GM12878 (cell line): ENCODE results near the gene TEX2. TPM values are rescaled to one million over a fixed set of nuclear protein-coding genes. Genes with fewer than 3 reads are reported as not detected.

Experiments
- CREM ChIP-seq: IDR thresholded peaks from 2 replicates; pipeline ENCODE4 v1.6.1; 2014; ENCODE audit warnings: antibody characterized with exemption, low read depth
- GABPA ChIP-seq: IDR thresholded peaks from 2 replicates; pipeline ENCODE4 v1.6.1; 2014; ENCODE audit warnings: antibody characterized with exemption, low read depth, mild to moderate bottlenecking, inconsistent platforms
- HDGF ChIP-seq: fragments of 450-650 bp; IDR thresholded peaks from 2 replicates; pipeline ENCODE4 v1.6.1; 2016; ENCODE audit warnings: antibody characterized with exemption
- POU2F2 ChIP-seq: IDR thresholded peaks from 3 replicates; pipeline ENCODE4 v1.6.1; 2011; ENCODE audit warnings: low read depth, mild to moderate bottlenecking, low read length, borderline replicate concordance
- RB1 ChIP-seq: fragments of 450-650 bp; formaldehyde crosslinking; IDR thresholded peaks from 2 replicates; pipeline ENCODE4 v1.6.1; 2017; ENCODE audit warnings: mild to moderate bottlenecking, borderline replicate concordance
- ZBTB40 ChIP-seq: fragments of 450-650 bp; IDR thresholded peaks from 2 replicates; pipeline ENCODE4 v1.6.1; 2016; ENCODE audit warnings: mild to moderate bottlenecking, moderate library complexity, borderline replicate concordance
- polyA plus RNA-seq, 11 experiments: library from polyadenylated mRNA; depleted of rRNA in 4 of 11; unstranded in 6 of 11; stranded (reverse) in 5 of 11; fragments of >200 nt; fragmentation: Nextera tagmentation in 4 of 11; fragmentation: Illumina TruSeq in 1 of 11; extraction: Ambion mirVana in 4 of 11; extraction: Trizol in 1 of 11; gene quantifications; 1 replicate in 1 of 11; 2 replicates in 10 of 11; pipeline versions ENCODE4 v1.2.1 to v1.2.3, GENCODE V29; 2011 to 2016; ENCODE audit warnings: inconsistent platforms in 2 of 11, missing spikeins in 2 of 11, low read depth in 1 of 11
- total RNA-seq, 4 experiments: library from RNA; depleted of rRNA in 3 of 4; stranded (reverse); fragments of >200 nt in 3 of 4; fragmentation: Illumina TruSeq in 1 of 4; extraction: Trizol in 1 of 4; gene quantifications; 2 replicates each; pipeline versions ENCODE4 v1.2.1 to v1.2.3, GENCODE V29; 2013 to 2021

Gene TEX2
- total and polyA plus RNA-seq, 10 of the 15 experiments (the other 5 are each of a cell fraction or from before 2014, with no cell fraction given) = 3.8 to 19.9 (median 15.8) TPM

DNA sequence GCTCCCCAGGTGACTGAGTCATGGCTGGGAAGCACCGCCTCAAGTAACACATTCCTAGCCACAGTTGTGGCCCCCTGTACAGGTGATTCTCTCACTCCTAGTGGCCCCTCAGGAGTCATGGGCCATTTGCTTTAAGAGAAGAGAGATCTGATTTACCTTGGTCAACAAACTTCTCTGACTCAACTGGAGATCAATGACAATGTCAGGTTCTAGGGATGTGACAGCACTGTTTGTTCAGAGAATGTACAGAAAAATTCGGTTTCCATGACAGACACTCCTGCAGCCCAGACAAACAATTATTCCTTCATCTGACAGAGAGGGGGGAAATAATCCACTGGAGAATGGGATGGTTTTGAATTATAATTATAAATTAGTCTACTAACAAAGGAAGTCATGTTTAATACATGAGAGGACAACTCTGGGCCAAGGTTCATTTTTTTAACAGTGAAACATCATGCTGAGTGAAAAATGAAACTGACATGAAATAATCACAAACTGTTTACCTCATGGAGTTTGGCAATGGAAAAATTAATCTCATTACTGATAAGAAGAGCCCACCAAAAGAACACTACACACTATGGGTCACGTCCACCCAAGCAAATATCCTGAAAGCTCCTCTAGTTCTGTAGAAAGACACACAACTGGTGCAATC, 142.8 kb downstream of the TEX2 start (continued):
- TF ChIP-seq POU2F2 (no peak), GABPA (no peak), HDGF (no peak), ZBTB40 (no peak), CREM (no peak), RB1 (no peak)
